GM12891 (cell line): ENCODE data around the gene TCF7L1.

Source experiments
- PAX5 ChIP-seq: IDR thresholded peaks from 2 replicates; pipeline ENCODE4 v1.6.1; 2011; ENCODE audit warnings: low read length, moderate library complexity, mild to moderate bottlenecking; ENCODE audit not compliant: insufficient read depth, severe bottlenecking
- POLR2A ChIP-seq: IDR thresholded peaks from 2 replicates; pipeline ENCODE4 v1.6.1; 2011; ENCODE audit warnings: low read depth, low read length, control low read depth
- POLR2AphosphoS5 ChIP-seq: IDR thresholded peaks from 2 replicates; pipeline ENCODE4 v1.6.1; 2011; ENCODE audit warnings: low read depth, low read length, control low read depth

- no peak for TF ChIP-seq PAX5
- TF ChIP-seq POLR2AphosphoS5: no peak
- TF ChIP-seq POLR2A: no peak
Observed at GRCh38 chr2:85286918-85287317, 153.7 kb downstream of the TCF7L1 start.
